ENCODE measurements around the gene TSPAN2.

TSPAN2 gene

GRCh38 chr1:115073298-115074087, 15.8 kb downstream of the TSPAN2 start:
- DNase-seq: no peak

GRCh38 chr1:115071012-115071664, 18.2 kb downstream of the TSPAN2 start:
- DNase-seq: no peak

- no peak for DNase-seq
These were observed 19.5 kb downstream of the TSPAN2 start for GRCh38 chr1:115069659-115070308.

- no peak for DNase-seq
These were observed 20.3 kb downstream of the TSPAN2 start for GRCh38 chr1:115068826-115069585.

GRCh38 chr1:115067161-115067859, 22.0 kb downstream of the TSPAN2 start:
- no peak for DNase-seq

- DNase-seq: no peak
These were observed 24.3 kb downstream of the TSPAN2 start for GRCh38 chr1:115065021-115065420.

GRCh38 chr1:115064461-115064860, 24.8 kb downstream of the TSPAN2 start:
- DNase-seq: no peak

- DNase-seq: peak; percentile 83
These were observed 25.9 kb downstream of the TSPAN2 start for GRCh38 chr1:115063228-115063901.

- DNase-seq: peak; percentile 98
These were observed 26.7 kb downstream of the TSPAN2 start for GRCh38 chr1:115062542-115063004.

GRCh38 chr1:115060501-115060900, 28.8 kb downstream of the TSPAN2 start:
- DNase-seq: no peak

- DNase-seq: no peak
These were observed 30.0 kb downstream of the TSPAN2 start for GRCh38 chr1:115059316-115059715.

- no peak for DNase-seq
These were observed 31.5 kb downstream of the TSPAN2 start for GRCh38 chr1:115057661-115058254.

- no peak for DNase-seq
These were observed 32.9 kb downstream of the TSPAN2 start for GRCh38 chr1:115056395-115056798.

GRCh38 chr1:115052454-115053083, 36.7 kb downstream of the TSPAN2 start:
- DNase-seq: peak; percentile 50

- DNase-seq: no peak
These were observed 37.5 kb downstream of the TSPAN2 start for GRCh38 chr1:115051850-115052249.

- no peak for DNase-seq
These were observed 42.6 kb downstream of the TSPAN2 start for GRCh38 chr1:115046751-115047150.

- no peak for DNase-seq
These were observed 47.6 kb downstream of the TSPAN2 start for GRCh38 chr1:115041654-115042053.

GRCh38 chr1:115040501-115040900, 48.8 kb downstream of the TSPAN2 start:
- no peak for DNase-seq

- no peak for DNase-seq
These were observed 52.3 kb downstream of the TSPAN2 start for GRCh38 chr1:115036814-115037507.

- DNase-seq: no peak
These were observed 53.7 kb downstream of the TSPAN2 start for GRCh38 chr1:115035652-115036051.

All from central memory CD4-positive, alpha-beta T cell (primary cell).